SK-N-SH treated with all-trans-retinoic acid at 6 μM for 48 hours (cell line): ENCODE measurements around the gene TIAM1.

Source experiments
- ATAC-seq: fragments of 200-7000 bp; cut with Tn5 transposase; 3 replicates; pipeline ENCODE4 v1.9.1; 2020; ENCODE audit warnings: mild to moderate bottlenecking, moderate library complexity
- ARNTL ChIP-seq: fragments of 450-650 bp; formaldehyde crosslinking; IDR thresholded peaks from 2 replicates; pipeline ENCODE4 v1.5.0; 2020; ENCODE audit warnings: low read depth, mild to moderate bottlenecking, moderate library complexity, borderline replicate concordance
- BACH2 ChIP-seq: fragments of 250-450 bp; sonication (Bioruptor Pico); IDR thresholded peaks from 2 replicates; pipeline ENCODE4 v1.9.0; 2021; ENCODE audit warnings: mild to moderate bottlenecking, borderline replicate concordance
- CSDC2 ChIP-seq: fragments of 250-450 bp; sonication (Bioruptor Pico); IDR thresholded peaks from 2 replicates; pipeline ENCODE4 v1.5.0; 2020; ENCODE audit warnings: mild to moderate bottlenecking, moderate library complexity
- ESRRG ChIP-seq: fragments of 250-450 bp; sonication (Bioruptor Pico); IDR thresholded peaks from 2 replicates; pipeline ENCODE4 v1.6.1; 2021; ENCODE audit warnings: mild to moderate bottlenecking
- ISL1 ChIP-seq: fragments of 250-450 bp; sonication (Bioruptor Pico); IDR thresholded peaks from 2 replicates; pipeline ENCODE4 v2.1.2; 2022; ENCODE audit warnings: mild to moderate bottlenecking, moderate library complexity
- OSR1 ChIP-seq: fragments of 250-450 bp; sonication (Bioruptor Pico); IDR thresholded peaks from 2 replicates; pipeline ENCODE4 v1.8.0; 2022; ENCODE audit warnings: moderate library complexity, mild to moderate bottlenecking, inconsistent platforms
- PPARA ChIP-seq: fragments of 250-450 bp; sonication (Bioruptor Pico); IDR thresholded peaks from 2 replicates; pipeline ENCODE4 v1.5.0; 2020; ENCODE audit warnings: mild to moderate bottlenecking, borderline replicate concordance
- RARB ChIP-seq: fragments of 250-450 bp; sonication (Bioruptor Pico); IDR thresholded peaks from 2 replicates; pipeline ENCODE4 v1.8.0; 2021; ENCODE audit warnings: mild to moderate bottlenecking, moderate library complexity
- SNAI2 ChIP-seq: fragments of 250-450 bp; sonication (Bioruptor Pico); IDR thresholded peaks from 2 replicates; pipeline ENCODE4 v1.5.0; 2020; ENCODE audit warnings: mild to moderate bottlenecking, moderate library complexity
- TCF4 ChIP-seq: fragments of 250-450 bp; sonication (Bioruptor Pico); IDR thresholded peaks from 2 replicates; pipeline ENCODE4 v1.8.0; 2021; ENCODE audit warnings: mild to moderate bottlenecking, moderate library complexity, borderline replicate concordance
- TOX ChIP-seq: fragments of 250-450 bp; sonication (Bioruptor Pico); IDR thresholded peaks from 2 replicates; pipeline ENCODE4 v1.8.0; 2021; ENCODE audit warnings: mild to moderate bottlenecking, moderate library complexity, borderline replicate concordance
- ZC3H10 ChIP-seq: fragments of 250-450 bp; sonication (Bioruptor Pico); IDR thresholded peaks from 2 replicates; pipeline ENCODE4 v1.5.1; 2021; ENCODE audit warnings: mild to moderate bottlenecking, moderate library complexity
- ZFP3 ChIP-seq: fragments of 250-450 bp; sonication (Bioruptor Pico); IDR thresholded peaks from 2 replicates; pipeline ENCODE4 v1.5.0; 2020; ENCODE audit warnings: mild to moderate bottlenecking, moderate library complexity
- ZFP30 ChIP-seq: fragments of 450-650 bp; formaldehyde crosslinking; IDR thresholded peaks from 2 replicates; pipeline ENCODE4 v1.5.0; 2022; ENCODE audit warnings: mild to moderate bottlenecking, moderate library complexity
- ZNF565 ChIP-seq: fragments of 450-650 bp; formaldehyde crosslinking; conservative IDR thresholded peaks from 2 replicates; pipeline ENCODE4 v1.5.0; 2020; ENCODE audit warnings: low read depth, mild to moderate bottlenecking, moderate library complexity
- ZNF8 ChIP-seq: fragments of 450-650 bp; formaldehyde crosslinking; IDR thresholded peaks from 2 replicates; pipeline ENCODE4 v1.5.0; 2020; ENCODE audit warnings: mild to moderate bottlenecking, moderate library complexity
- TF ChIP-seq, protein P1 (sequence below): fragments of 250-450 bp; sonication (Bioruptor Pico); IDR thresholded peaks from 2 replicates; pipeline ENCODE4 v1.8.0; 2020; ENCODE audit warnings: mild to moderate bottlenecking, moderate library complexity, borderline replicate concordance
- TF ChIP-seq, protein P2 (sequence below): fragments of 250-450 bp; sonication (Bioruptor Pico); IDR thresholded peaks from 2 replicates; pipeline ENCODE4 v1.5.1; 2020; ENCODE audit warnings: low read depth, mild to moderate bottlenecking, moderate library complexity
- TF ChIP-seq, protein P3 (sequence below): fragments of 250-450 bp; sonication (Bioruptor Pico); IDR thresholded peaks from 2 replicates; pipeline ENCODE4 v1.8.0; 2021; ENCODE audit warnings: low read depth, mild to moderate bottlenecking, moderate library complexity, borderline replicate concordance
- TF ChIP-seq, protein P4 (sequence below): fragments of 250-450 bp; sonication (Bioruptor Pico); IDR thresholded peaks from 2 replicates; pipeline ENCODE4 v1.5.0; 2020; ENCODE audit warnings: mild to moderate bottlenecking, moderate library complexity

TIAM1 gene

DNA sequence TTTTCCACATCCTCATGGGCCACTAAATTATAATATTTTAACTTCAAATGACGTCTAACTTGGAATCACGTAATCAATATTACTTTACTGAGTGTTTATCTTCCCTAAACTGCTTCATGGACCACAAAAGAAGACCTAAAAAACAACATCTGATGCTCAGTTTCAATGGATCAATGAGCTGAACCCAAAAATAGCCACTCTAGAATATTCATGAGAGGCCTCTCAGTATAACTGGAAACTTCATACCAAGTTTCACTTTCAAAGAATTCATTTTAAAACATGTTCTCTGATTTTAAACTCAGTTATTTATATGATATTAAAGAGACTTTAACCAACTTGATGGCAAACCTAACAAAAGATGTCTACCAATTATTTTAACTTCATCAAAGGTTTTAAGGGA, 23.7 kb upstream of the TIAM1 start:
- TF ChIP-seq ZFP3 (CRISPR knock-in tag) (no peak), ARNTL (CRISPR knock-in tag) (no peak), PPARA (CRISPR knock-in tag) (no peak), ISL1 (no peak), SNAI2 (no peak), BACH2 (CRISPR knock-in tag) (no peak)
- TF ChIP-seq, protein P1, sequence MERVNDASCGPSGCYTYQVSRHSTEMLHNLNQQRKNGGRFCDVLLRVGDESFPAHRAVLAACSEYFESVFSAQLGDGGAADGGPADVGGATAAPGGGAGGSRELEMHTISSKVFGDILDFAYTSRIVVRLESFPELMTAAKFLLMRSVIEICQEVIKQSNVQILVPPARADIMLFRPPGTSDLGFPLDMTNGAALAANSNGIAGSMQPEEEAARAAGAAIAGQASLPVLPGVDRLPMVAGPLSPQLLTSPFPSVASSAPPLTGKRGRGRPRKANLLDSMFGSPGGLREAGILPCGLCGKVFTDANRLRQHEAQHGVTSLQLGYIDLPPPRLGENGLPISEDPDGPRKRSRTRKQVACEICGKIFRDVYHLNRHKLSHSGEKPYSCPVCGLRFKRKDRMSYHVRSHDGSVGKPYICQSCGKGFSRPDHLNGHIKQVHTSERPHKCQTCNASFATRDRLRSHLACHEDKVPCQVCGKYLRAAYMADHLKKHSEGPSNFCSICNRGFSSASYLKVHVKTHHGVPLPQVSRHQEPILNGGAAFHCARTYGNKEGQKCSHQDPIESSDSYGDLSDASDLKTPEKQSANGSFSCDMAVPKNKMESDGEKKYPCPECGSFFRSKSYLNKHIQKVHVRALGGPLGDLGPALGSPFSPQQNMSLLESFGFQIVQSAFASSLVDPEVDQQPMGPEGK (CRISPR knock-in tag) = no peak
- TF ChIP-seq, protein P2, sequence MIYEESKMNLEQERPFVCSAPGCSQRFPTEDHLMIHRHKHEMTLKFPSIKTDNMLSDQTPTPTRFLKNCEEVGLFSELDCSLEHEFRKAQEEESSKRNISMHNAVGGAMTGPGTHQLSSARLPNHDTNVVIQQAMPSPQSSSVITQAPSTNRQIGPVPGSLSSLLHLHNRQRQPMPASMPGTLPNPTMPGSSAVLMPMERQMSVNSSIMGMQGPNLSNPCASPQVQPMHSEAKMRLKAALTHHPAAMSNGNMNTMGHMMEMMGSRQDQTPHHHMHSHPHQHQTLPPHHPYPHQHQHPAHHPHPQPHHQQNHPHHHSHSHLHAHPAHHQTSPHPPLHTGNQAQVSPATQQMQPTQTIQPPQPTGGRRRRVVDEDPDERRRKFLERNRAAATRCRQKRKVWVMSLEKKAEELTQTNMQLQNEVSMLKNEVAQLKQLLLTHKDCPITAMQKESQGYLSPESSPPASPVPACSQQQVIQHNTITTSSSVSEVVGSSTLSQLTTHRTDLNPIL (CRISPR knock-in tag) = no peak
- ATAC-seq = no peak

DNA sequence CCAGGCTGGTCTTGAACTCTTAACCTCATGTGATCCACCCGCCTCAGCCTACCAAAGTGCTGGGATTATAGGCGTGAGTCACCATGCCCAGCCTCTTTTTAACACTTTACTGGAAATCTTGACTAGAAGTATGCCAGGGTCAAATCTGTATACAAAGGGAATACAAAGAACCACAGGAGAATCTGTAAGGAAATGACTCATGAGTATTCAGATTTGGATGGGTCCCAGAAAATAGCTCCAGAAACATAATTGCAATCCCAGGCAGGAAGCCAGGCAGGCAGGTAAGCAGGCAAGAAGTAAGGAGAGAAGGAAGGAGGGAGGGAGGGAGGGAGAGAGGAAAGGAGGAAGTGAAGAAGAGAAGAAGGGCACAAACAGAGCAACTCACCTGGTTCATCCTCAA, 22.8 kb upstream of the TIAM1 start:
- peak; percentile 86 for ATAC-seq
- TF ChIP-seq SNAI2 = no peak
- TF ChIP-seq, protein P3, sequence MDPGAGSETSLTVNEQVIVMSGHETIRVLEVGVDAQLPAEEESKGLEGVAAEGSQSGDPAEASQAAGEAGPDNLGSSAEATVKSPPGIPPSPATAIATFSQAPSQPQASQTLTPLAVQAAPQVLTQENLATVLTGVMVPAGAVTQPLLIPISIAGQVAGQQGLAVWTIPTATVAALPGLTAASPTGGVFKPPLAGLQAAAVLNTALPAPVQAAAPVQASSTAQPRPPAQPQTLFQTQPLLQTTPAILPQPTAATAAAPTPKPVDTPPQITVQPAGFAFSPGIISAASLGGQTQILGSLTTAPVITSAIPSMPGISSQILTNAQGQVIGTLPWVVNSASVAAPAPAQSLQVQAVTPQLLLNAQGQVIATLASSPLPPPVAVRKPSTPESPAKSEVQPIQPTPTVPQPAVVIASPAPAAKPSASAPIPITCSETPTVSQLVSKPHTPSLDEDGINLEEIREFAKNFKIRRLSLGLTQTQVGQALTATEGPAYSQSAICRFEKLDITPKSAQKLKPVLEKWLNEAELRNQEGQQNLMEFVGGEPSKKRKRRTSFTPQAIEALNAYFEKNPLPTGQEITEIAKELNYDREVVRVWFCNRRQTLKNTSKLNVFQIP = no peak
- TF ChIP-seq OSR1 = no peak
- TF ChIP-seq ZNF565 (CRISPR knock-in tag) = no peak
- 0 out of 2 replicates have a peak, but pooled peaks have one; percentile 10 for TF ChIP-seq ZFP3 (CRISPR knock-in tag)

DNA sequence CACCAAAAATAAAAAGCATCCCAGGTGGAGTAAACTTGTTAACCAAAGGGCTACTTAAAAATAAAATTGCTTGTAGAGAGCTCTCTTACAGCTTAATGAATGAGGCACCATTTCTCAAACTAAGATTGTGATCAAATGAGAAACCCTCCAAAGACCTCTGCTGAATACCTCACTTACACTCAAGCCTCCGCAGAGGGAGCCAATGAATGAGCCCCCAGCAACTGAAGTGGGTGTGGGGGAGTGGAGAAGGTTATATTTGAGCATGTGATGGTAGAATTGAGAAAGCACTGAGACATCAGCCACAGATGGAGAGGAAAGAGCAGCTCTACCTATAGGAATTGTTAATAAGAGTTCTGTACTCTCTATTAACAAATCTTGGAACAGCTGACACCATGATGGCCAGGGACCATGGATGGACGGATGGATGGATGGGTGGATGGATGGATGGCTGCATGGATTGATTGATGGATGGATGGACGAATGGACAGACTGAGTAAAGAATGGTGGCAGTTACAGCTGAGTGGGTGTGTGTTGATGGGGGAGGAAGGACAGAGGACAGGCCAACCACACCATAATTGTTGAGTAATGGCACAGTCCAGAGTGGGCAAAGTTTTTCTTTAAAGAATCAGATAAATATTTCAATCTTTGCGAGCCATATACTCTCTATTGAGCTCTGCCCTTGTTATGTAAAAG, 20.3 kb upstream of the TIAM1 start:
- TF ChIP-seq ZNF8 (CRISPR knock-in tag) (no peak), ZFP30 (CRISPR knock-in tag) (no peak), SNAI2 (no peak), CSDC2 (CRISPR knock-in tag) (no peak), ESRRG (no peak), RARB (CRISPR knock-in tag) (no peak), TCF4 (CRISPR knock-in tag) (no peak), ZFP3 (CRISPR knock-in tag) (no peak), ZC3H10 (CRISPR knock-in tag) (no peak), TOX (CRISPR knock-in tag) (no peak), PPARA (CRISPR knock-in tag) (no peak), BACH2 (CRISPR knock-in tag) (no peak), ZNF565 (CRISPR knock-in tag) (no peak), ISL1 (no peak), ARNTL (CRISPR knock-in tag) (no peak)
- TF ChIP-seq, protein P2 (CRISPR knock-in tag) = no peak
- TF ChIP-seq, protein P4, sequence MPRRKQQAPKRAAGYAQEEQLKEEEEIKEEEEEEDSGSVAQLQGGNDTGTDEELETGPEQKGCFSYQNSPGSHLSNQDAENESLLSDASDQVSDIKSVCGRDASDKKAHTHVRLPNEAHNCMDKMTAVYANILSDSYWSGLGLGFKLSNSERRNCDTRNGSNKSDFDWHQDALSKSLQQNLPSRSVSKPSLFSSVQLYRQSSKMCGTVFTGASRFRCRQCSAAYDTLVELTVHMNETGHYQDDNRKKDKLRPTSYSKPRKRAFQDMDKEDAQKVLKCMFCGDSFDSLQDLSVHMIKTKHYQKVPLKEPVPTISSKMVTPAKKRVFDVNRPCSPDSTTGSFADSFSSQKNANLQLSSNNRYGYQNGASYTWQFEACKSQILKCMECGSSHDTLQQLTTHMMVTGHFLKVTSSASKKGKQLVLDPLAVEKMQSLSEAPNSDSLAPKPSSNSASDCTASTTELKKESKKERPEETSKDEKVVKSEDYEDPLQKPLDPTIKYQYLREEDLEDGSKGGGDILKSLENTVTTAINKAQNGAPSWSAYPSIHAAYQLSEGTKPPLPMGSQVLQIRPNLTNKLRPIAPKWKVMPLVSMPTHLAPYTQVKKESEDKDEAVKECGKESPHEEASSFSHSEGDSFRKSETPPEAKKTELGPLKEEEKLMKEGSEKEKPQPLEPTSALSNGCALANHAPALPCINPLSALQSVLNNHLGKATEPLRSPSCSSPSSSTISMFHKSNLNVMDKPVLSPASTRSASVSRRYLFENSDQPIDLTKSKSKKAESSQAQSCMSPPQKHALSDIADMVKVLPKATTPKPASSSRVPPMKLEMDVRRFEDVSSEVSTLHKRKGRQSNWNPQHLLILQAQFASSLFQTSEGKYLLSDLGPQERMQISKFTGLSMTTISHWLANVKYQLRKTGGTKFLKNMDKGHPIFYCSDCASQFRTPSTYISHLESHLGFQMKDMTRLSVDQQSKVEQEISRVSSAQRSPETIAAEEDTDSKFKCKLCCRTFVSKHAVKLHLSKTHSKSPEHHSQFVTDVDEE (CRISPR knock-in tag) = no peak
- TF ChIP-seq, protein P3 = no peak
- ATAC-seq = no peak
